ENCODE results near the gene VGLL4.

VGLL4 gene

GRCh38 chr3:11563159-11563864 lies 80.4 kb downstream of the VGLL4 start:
- DNase-seq: no peak

GRCh38 chr3:11562277-11562881 lies 81.3 kb downstream of the VGLL4 start:
- DNase-seq: no peak

GRCh38 chr3:11560746-11561145 lies 83.0 kb downstream of the VGLL4 start:
- no peak for DNase-seq

- no peak for DNase-seq
These were observed 83.7 kb downstream of the VGLL4 start for GRCh38 chr3:11559816-11560633.

GRCh38 chr3:11558918-11559815 lies 84.5 kb downstream of the VGLL4 start:
- DNase-seq: no peak

- no peak for DNase-seq
These were observed 85.3 kb downstream of the VGLL4 start for GRCh38 chr3:11558411-11558903.

- no peak for DNase-seq
These were observed 85.7 kb downstream of the VGLL4 start for GRCh38 chr3:11558002-11558401.

GRCh38 chr3:11556851-11557644 lies 86.7 kb downstream of the VGLL4 start:
- DNase-seq: no peak

- no peak for DNase-seq
These were observed 87.7 kb downstream of the VGLL4 start for GRCh38 chr3:11555881-11556633.

GRCh38 chr3:11555211-11555782 lies 88.4 kb downstream of the VGLL4 start:
- DNase-seq: no peak

- no peak for DNase-seq
These were observed 89.0 kb downstream of the VGLL4 start for GRCh38 chr3:11554666-11555065.

- DNase-seq: no peak
These were observed 89.5 kb downstream of the VGLL4 start for GRCh38 chr3:11554236-11554610.

- DNase-seq: no peak
These were observed 90.1 kb downstream of the VGLL4 start for GRCh38 chr3:11553436-11554235.

- no peak for DNase-seq
These were observed 91.1 kb downstream of the VGLL4 start for GRCh38 chr3:11552289-11553264.

GRCh38 chr3:11551036-11551435 lies 92.7 kb downstream of the VGLL4 start:
- DNase-seq: no peak

- no peak for DNase-seq
These were observed 94.1 kb downstream of the VGLL4 start for GRCh38 chr3:11549580-11550140.

- no peak for DNase-seq
These were observed 95.0 kb downstream of the VGLL4 start for GRCh38 chr3:11548721-11549131.

GRCh38 chr3:11547498-11547897 lies 96.2 kb downstream of the VGLL4 start:
- no peak for DNase-seq
